ENCODE data around the gene BCAS1. TPM values are rescaled to one million over a fixed set of nuclear protein-coding genes. Genes with fewer than 3 reads are reported as not detected.

The BCAS1 gene
- total and polyA plus RNA-seq, 12 donors = 0.07 to 2.3 (median 0.13) TPM; not detected in 7

- intact Hi-C loops (cut with DNase I) = loop anchor here in 1 of 2 donors (10.0 kb wide), 1 partner anchor 96 kb away; no protein-coding TSS in a partner anchor
- no peaks in the 10 kb centered on the region for H3K36me3 ChIP-seq (replicated peaks in 1 of 2)
- DNase-seq = no peak
- no peaks in the 10 kb centered on the region for H3K9me3 ChIP-seq (replicated peaks in 1 of 3)
- H3K27me3 ChIP-seq = no peaks in the 10 kb centered on the region
- no peak overlapping the region for H3K27ac ChIP-seq
- H3K4me1 ChIP-seq (replicated peaks in 1 of 2) = no peaks in the 10 kb centered on the region
- no peak for TF ChIP-seq CTCF (IDR thresholded peaks at IDR 0.05)
- TF ChIP-seq POLR2A (IDR thresholded peaks at IDR 0.05) = no peak
- no peak overlapping the region for H3K4me3 ChIP-seq
- WGBS, 4 donors = 56 to 78% (median 67%) methylated on average over 2 of the region's 2 CpGs
Observed at GRCh38 chr20:54051068-54051467, 19.3 kb downstream of the BCAS1 start.

- H3K9me3 ChIP-seq (replicated peaks in 1 of 3) = no peaks in the 10 kb centered on the region
- H3K27me3 ChIP-seq = no peaks in the 10 kb centered on the region
- no peaks in the 10 kb centered on the region for H3K4me1 ChIP-seq (replicated peaks in 1 of 2)
- no peak overlapping the region for H3K27ac ChIP-seq
- no peak for DNase-seq
- no peak for TF ChIP-seq CTCF (IDR thresholded peaks at IDR 0.05)
- no peak for TF ChIP-seq POLR2A (IDR thresholded peaks at IDR 0.05)
- 70 to 79% (median 71%) methylated on average over 3 of the region's 3 CpGs for WGBS, 4 donors
- no peak overlapping the region for H3K4me3 ChIP-seq
- intact Hi-C loops (cut with DNase I) = no loop called here
- H3K36me3 ChIP-seq (replicated peaks in 1 of 2) = no peaks in the 10 kb centered on the region
Observed at GRCh38 chr20:54048891-54049545, 21.4 kb downstream of the BCAS1 start.

GRCh38 chr20:54048481-54048880, 21.9 kb downstream of the BCAS1 start:
- no peaks in the 10 kb centered on the region for H3K36me3 ChIP-seq (replicated peaks in 1 of 2)
- intact Hi-C loops (cut with DNase I) = no loop called here
- no peaks in the 10 kb centered on the region for H3K27me3 ChIP-seq
- H3K4me3 ChIP-seq = no peak overlapping the region
- TF ChIP-seq POLR2A (IDR thresholded peaks at IDR 0.05) (no peak), CTCF (IDR thresholded peaks at IDR 0.05) (no peak)
- DNase-seq = no peak
- no peak overlapping the region for H3K27ac ChIP-seq
- no peaks in the 10 kb centered on the region for H3K4me1 ChIP-seq (replicated peaks in 1 of 2)
- no peaks in the 10 kb centered on the region for H3K9me3 ChIP-seq (replicated peaks in 1 of 3)
- WGBS, 4 donors = 78 to 96% (median 84%) methylated on average over 2 of the region's 2 CpGs

GRCh38 chr20:54047720-54048119, 22.7 kb downstream of the BCAS1 start:
- H3K4me1 ChIP-seq (replicated peaks in 1 of 2) = no peaks in the 10 kb centered on the region
- 81 to 91% (median 88%) methylated on average over 1 of the region's 1 CpG for WGBS, 4 donors

More at GRCh38 chr20:54047720-54048119, 22.7 kb downstream of the BCAS1 start:
- H3K4me3 ChIP-seq = no peak overlapping the region
- no peaks in the 10 kb centered on the region for H3K9me3 ChIP-seq (replicated peaks in 1 of 3)
- H3K27ac ChIP-seq = no peak overlapping the region
- H3K27me3 ChIP-seq = no peaks in the 10 kb centered on the region
- no peak for DNase-seq
- TF ChIP-seq CTCF (IDR thresholded peaks at IDR 0.05) (no peak), POLR2A (IDR thresholded peaks at IDR 0.05) (no peak)
- no peaks in the 10 kb centered on the region for H3K36me3 ChIP-seq (replicated peaks in 1 of 2)
- intact Hi-C loops (cut with DNase I) = no loop called here

Data from adrenal gland (tissue), 12 donors.